ENCODE results near the gene BEX4. TPM values are rescaled to one million over a fixed set of nuclear protein-coding genes. Genes with fewer than 3 reads are reported as not detected.
"Not testable (repeated sequence)": the region's sequence is repeated elsewhere in the genome, so short reads cannot be mapped to it uniquely, and the experiment has no call there.

The BEX4 gene
- total and polyA plus RNA-seq, 7 experiments from 2014 or later, result 8.8 to 120 (median 45.7) TPM

DNA sequence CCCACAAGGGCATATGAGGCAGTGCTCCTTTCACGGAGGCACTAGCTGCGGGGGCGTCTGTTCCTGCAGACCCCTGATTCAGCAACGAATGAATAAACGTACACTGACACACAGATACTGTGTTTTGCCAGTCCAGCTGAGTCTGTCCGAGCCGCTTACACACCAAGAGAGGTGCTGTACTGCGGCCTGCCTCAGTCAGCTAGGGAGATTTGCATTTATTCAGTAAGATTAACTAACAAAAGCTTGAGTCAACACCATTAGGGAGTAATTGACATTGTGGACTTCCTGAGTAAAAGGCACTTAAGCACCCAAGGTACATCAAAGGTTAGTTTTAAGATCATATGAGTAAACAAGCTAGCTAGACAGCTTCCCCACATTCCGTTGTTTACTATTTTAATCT is 31.0 kb upstream of the BEX4 start:
- Histone ChIP-seq H3K4me3 (ENCODE audit: low read length) (no peak overlapping the region), H3K9me3 (ENCODE audit: control insufficient read depth in 2 of 3, low read length in 3 of 3) (no peaks in the 10 kb centered on the region), H3K36me3 (ENCODE audit: control insufficient read depth in 2 of 3, insufficient read depth in 3 of 3, low read length in 3 of 3) (no peaks in the 10 kb centered on the region), H3K4me1 (ENCODE audit: control insufficient read depth in 2 of 2, insufficient read depth in 2 of 2, low read length in 2 of 2) (no peaks in the 10 kb centered on the region), H3K27ac (ENCODE audit: low read depth, low read length) (no peak overlapping the region), H3K27me3 (ENCODE audit: control insufficient read depth in 2 of 2, insufficient read depth in 2 of 2, low read length in 2 of 2) (no peaks in the 10 kb centered on the region)
- intact Hi-C loops (cut with micrococcal nuclease), result no loop called here
- H3K36me3 Mint-ChIP-seq, result no peaks in the 10 kb centered on the region
- POLR2A ChIA-PET, result no interaction called here
- CTCF ChIA-PET, result no interaction called here
- ATAC-seq (no peak), DNase-seq (no peak)
- H3K27me3 Mint-ChIP-seq, result peaks cover 0 to 5% (median 3%) of the 10 kb centered on the region in 5 donors
- no peaks in the 10 kb centered on the region for H3K9me3 Mint-ChIP-seq
- no peak overlapping the region for H3K4me3 Mint-ChIP-seq
- H3K27ac Mint-ChIP-seq, result no peak overlapping the region
- peaks cover 0 to 2% (median 0%) of the 10 kb centered on the region in 7 donors for H3K4me1 Mint-ChIP-seq

DNA sequence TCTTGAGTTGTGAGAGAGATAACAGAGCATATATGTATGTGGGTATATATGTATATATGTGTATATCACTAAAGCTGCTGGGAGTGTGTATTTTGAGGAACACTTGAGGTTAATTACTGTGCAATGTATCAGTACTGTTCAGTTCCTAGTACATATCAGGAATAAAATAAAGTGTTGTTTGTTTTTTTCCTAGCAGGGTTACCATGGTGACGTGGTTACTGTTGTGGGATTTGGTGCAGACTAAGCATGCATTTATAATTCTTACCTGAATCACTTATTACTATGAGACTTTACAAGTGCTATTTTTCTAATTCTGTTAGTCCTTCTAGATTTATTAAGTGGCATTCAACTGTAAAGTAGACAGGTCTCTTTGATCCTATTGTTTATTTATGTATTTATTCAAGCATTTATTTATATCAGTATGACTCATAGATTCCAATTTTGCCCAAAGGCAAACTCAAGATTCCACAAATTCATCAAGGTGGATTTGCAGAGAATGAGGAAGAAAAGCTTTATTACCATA is 26.9 kb upstream of the BEX4 start:
- no peaks in the 10 kb centered on the region for H3K9me3 ChIP-seq (ENCODE audit: control insufficient read depth in 2 of 3, low read length in 3 of 3)
- POLR2A ChIA-PET, result no interaction called here
- no peaks in the 10 kb centered on the region for H3K36me3 Mint-ChIP-seq
- no peaks in the 10 kb centered on the region for H3K27me3 ChIP-seq (ENCODE audit: control insufficient read depth in 2 of 2, insufficient read depth in 2 of 2, low read length in 2 of 2)
- peaks cover 0 to 6% (median 0%) of the 10 kb centered on the region in 5 donors for H3K27me3 Mint-ChIP-seq
- ATAC-seq (no peak), DNase-seq (no peak)
- peaks cover 0 to 2% (median 0%) of the 10 kb centered on the region in 7 donors for H3K4me1 Mint-ChIP-seq
- no peak overlapping the region for H3K4me3 ChIP-seq (ENCODE audit: low read length)
- H3K4me1 ChIP-seq (ENCODE audit: control insufficient read depth in 2 of 2, insufficient read depth in 2 of 2, low read length in 2 of 2), result no peaks in the 10 kb centered on the region
- CTCF ChIA-PET, result no interaction called here
- H3K27ac ChIP-seq (ENCODE audit: low read depth, low read length), result no peak overlapping the region
- intact Hi-C loops (cut with micrococcal nuclease), result no loop called here
- no peaks in the 10 kb centered on the region for H3K9me3 Mint-ChIP-seq
- H3K27ac Mint-ChIP-seq, result no peak overlapping the region
- no peaks in the 10 kb centered on the region for H3K36me3 ChIP-seq (ENCODE audit: control insufficient read depth in 2 of 3, insufficient read depth in 3 of 3, low read length in 3 of 3)
- no peak overlapping the region for H3K4me3 Mint-ChIP-seq

DNA sequence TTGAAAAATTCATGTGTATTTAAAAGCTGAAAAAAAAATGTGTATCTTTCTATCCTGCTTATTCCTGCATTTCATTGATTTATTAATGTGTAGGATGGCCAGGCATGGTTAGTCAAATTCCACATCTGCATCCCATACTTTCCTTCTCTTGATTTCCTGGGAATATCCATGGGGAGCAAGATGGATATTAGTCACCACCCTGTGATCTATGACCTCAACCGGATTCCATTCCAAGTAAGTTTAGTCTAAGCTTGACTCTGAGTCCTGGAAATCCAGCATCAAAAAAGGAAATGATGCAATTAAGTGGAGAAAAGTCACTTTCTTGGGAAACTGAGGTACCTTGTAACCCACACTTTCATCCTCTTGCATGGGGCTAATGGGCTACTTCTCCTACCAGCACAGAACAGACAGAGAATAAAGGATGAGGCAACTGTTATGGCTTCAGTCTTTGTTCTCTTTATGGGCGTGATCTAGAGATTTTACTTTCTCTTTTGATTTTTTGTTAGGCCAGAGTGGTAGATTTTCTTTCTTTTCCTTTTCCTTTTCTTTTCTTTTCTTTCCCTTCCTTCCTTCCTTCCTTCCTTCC is 17.1 kb upstream of the BEX4 start:
- no peaks in the 10 kb centered on the region for H3K36me3 ChIP-seq (ENCODE audit: control insufficient read depth in 2 of 3, insufficient read depth in 3 of 3, low read length in 3 of 3)
- H3K4me3 ChIP-seq (ENCODE audit: low read length), result no peak overlapping the region
- no peaks in the 10 kb centered on the region for H3K27me3 ChIP-seq (ENCODE audit: control insufficient read depth in 2 of 2, insufficient read depth in 2 of 2, low read length in 2 of 2)
- H3K4me1 ChIP-seq (ENCODE audit: control insufficient read depth in 2 of 2, insufficient read depth in 2 of 2, low read length in 2 of 2), result no peaks in the 10 kb centered on the region
- Mint-ChIP-seq H3K4me1 (peaks cover 0 to 10% (median 5%) of the 10 kb centered on the region in 7 donors), H3K27ac (no peak overlapping the region), H3K27me3 (peaks cover 0 to 3% (median 0%) of the 10 kb centered on the region in 5 donors), H3K9me3 (peaks cover 0 to 2% (median 0%) of the 10 kb centered on the region in 11 donors), H3K36me3 (no peaks in the 10 kb centered on the region), H3K4me3 (peak overlapping the region in 1 of 10 donors; percentile 4)
- ATAC-seq (no peak), DNase-seq (no peak)
- CTCF ChIA-PET, result no interaction called here
- POLR2A ChIA-PET, result no interaction called here
- no peaks in the 10 kb centered on the region for H3K9me3 ChIP-seq (ENCODE audit: control insufficient read depth in 2 of 3, low read length in 3 of 3)
- H3K27ac ChIP-seq (ENCODE audit: low read depth, low read length), result no peak overlapping the region
- intact Hi-C loops (cut with micrococcal nuclease), result no loop called here

DNA sequence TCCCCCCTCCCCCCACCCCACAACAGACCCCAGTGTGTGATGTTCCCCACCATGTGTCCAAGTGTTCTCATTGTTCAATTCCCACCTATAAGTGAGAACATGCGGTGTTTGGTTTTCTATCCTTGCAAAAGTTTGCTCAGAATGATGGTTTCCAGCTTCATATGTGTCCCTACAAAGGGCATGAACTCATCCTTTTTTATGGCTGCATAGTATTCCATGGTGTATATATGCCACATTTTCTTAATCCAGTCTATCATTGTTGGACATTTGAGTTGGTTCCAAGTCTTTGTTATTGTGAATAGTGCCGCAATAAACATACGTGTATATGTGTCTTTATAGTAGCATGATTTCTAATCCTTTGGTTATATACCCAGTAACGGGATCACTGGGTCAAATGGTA is 16.2 kb upstream of the BEX4 start:
- H3K36me3 ChIP-seq (ENCODE audit: control insufficient read depth in 2 of 3, insufficient read depth in 3 of 3, low read length in 3 of 3); H3K27me3 ChIP-seq (ENCODE audit: control insufficient read depth in 2 of 2, insufficient read depth in 2 of 2, low read length in 2 of 2); H3K27ac ChIP-seq (ENCODE audit: low read depth, low read length); H3K9me3 Mint-ChIP-seq; intact Hi-C loops (cut with micrococcal nuclease); H3K9me3 ChIP-seq (ENCODE audit: control insufficient read depth in 2 of 3, low read length in 3 of 3); H3K27ac Mint-ChIP-seq; POLR2A ChIA-PET; H3K27me3 Mint-ChIP-seq; ATAC-seq; CTCF ChIA-PET; DNase-seq; H3K36me3 Mint-ChIP-seq; H3K4me3 ChIP-seq (ENCODE audit: low read length); H3K4me1 ChIP-seq (ENCODE audit: control insufficient read depth in 2 of 2, insufficient read depth in 2 of 2, low read length in 2 of 2); H3K4me3 Mint-ChIP-seq: not testable (repeated sequence)
- peaks cover 0 to 10% (median 5%) of the 10 kb centered on the region in 7 donors for H3K4me1 Mint-ChIP-seq

DNA sequence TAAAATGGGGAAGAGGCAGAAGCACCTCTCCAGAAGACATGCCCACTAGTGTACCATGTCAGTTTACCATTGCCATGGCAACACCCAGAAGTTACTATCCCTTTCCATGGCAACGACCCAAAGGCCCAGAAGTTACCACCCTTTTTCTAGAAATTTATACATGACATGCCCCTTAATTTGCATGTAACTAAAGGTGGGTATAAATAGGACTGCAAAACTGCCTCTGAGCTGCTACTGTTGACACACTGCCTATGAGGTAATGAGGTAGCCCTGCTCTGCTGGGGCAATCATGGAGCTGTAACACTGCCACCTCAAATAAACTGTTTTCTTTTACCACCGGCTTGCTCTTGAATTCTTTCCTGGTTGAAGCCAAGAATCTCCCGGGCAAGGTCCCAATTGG is 13.9 kb upstream of the BEX4 start:
- H3K36me3 Mint-ChIP-seq, result no peaks in the 10 kb centered on the region
- intact Hi-C loops (cut with micrococcal nuclease), result no loop called here
- CTCF ChIA-PET, result no interaction called here

DNA sequence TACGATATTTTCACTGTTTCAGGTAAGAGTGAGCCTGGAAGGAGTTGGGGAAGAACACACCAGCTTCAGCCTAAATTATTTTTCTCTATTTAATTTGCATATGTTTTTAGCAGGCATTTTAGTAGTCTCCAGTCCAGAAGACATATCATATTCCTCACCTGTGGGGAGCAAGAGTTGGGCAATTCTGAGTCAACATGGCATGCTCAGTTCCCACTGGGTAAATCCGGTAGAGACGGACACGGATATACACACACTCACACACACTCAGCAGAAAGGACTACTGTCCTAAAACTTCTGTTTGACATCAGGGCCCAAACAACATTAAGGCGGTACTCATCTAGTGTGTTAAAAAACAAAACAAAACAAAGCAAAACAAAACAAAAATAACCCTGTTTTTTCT is 4.9 kb upstream of the BEX4 start:
- POLR2A ChIA-PET, result no interaction called here
- Histone ChIP-seq H3K36me3 (ENCODE audit: control insufficient read depth in 2 of 3, insufficient read depth in 3 of 3, low read length in 3 of 3) (peaks cover 0 to 1% (median 0%) of the 10 kb centered on the region in 3 experiments), H3K9me3 (ENCODE audit: control insufficient read depth in 2 of 3, low read length in 3 of 3) (no peaks in the 10 kb centered on the region), H3K4me3 (ENCODE audit: low read length) (no peak overlapping the region), H3K4me1 (ENCODE audit: control insufficient read depth in 2 of 2, insufficient read depth in 2 of 2, low read length in 2 of 2) (no peaks in the 10 kb centered on the region), H3K27ac (ENCODE audit: low read depth, low read length) (no peak overlapping the region), H3K27me3 (ENCODE audit: control insufficient read depth in 2 of 2, insufficient read depth in 2 of 2, low read length in 2 of 2) (no peaks in the 10 kb centered on the region)
- Mint-ChIP-seq H3K27ac (no peak overlapping the region), H3K4me1 (peaks cover 0 to 5% (median 4%) of the 10 kb centered on the region in 7 donors), H3K27me3 (peaks cover 0 to 5% (median 3%) of the 10 kb centered on the region in 5 donors), H3K36me3 (no peaks in the 10 kb centered on the region), H3K9me3 (no peaks in the 10 kb centered on the region), H3K4me3 (no peak overlapping the region)
- CTCF ChIA-PET, result interaction anchor here (0.7 to 1.8 kb wide), 2 partner anchors 280 to 501 kb away, joined by 3 to 14 read pairs; partner anchors contain the start of gene TMEM31
- intact Hi-C loops (cut with micrococcal nuclease), result loop anchor here in 1 of 2 donors (5.0 kb wide), 1 partner anchor 477 kb away; the partner anchor contains the start of gene MORF4L2
- DNase-seq (no peak), ATAC-seq (no peak)

More for the DNA sequence above, 13.9 kb upstream of the BEX4 start:
- ATAC-seq (no peak), DNase-seq (no peak)
- no peaks in the 10 kb centered on the region for H3K9me3 ChIP-seq (ENCODE audit: control insufficient read depth in 2 of 3, low read length in 3 of 3)
- peaks cover 0 to 10% (median 5%) of the 10 kb centered on the region in 7 donors for H3K4me1 Mint-ChIP-seq
- no peak overlapping the region for H3K27ac ChIP-seq (ENCODE audit: low read depth, low read length)
- H3K27me3 ChIP-seq (ENCODE audit: control insufficient read depth in 2 of 2, insufficient read depth in 2 of 2, low read length in 2 of 2), result no peaks in the 10 kb centered on the region
- POLR2A ChIA-PET, result no interaction called here
- H3K9me3 Mint-ChIP-seq, result peaks cover 0 to 2% (median 0%) of the 10 kb centered on the region in 11 donors
- H3K4me3 ChIP-seq (ENCODE audit: low read length), result no peak overlapping the region
- no peak overlapping the region for H3K27ac Mint-ChIP-seq
- H3K27me3 Mint-ChIP-seq, result no peaks in the 10 kb centered on the region
- H3K36me3 ChIP-seq (ENCODE audit: control insufficient read depth in 2 of 3, insufficient read depth in 3 of 3, low read length in 3 of 3), result no peaks in the 10 kb centered on the region
- H3K4me1 ChIP-seq (ENCODE audit: control insufficient read depth in 2 of 2, insufficient read depth in 2 of 2, low read length in 2 of 2), result no peaks in the 10 kb centered on the region
- H3K4me3 Mint-ChIP-seq, result no peak overlapping the region

Measured in naive thymus-derived CD4-positive, alpha-beta T cell (primary cell).